HepG2 (cell line): Measurements from ENCODE around the gene CKS2.

Experiments
- CTCF ChIP-seq: sonication (generic); formaldehyde crosslinking; IDR thresholded peaks from 2 replicates; pipeline ENCODE4 v1.5.0; 2020; ENCODE audit warnings: mild to moderate bottlenecking, missing genetic modification reagents, moderate library complexity
- GLI4 ChIP-seq: sonication (generic); formaldehyde crosslinking; IDR thresholded peaks from 2 replicates; pipeline ENCODE4 v1.5.1; 2020; ENCODE audit warnings: missing genetic modification reagents, mild to moderate bottlenecking, moderate library complexity, borderline replicate concordance
- KDM4B ChIP-seq: sonication (generic); formaldehyde crosslinking; IDR thresholded peaks from 2 replicates; pipeline ENCODE4 v1.4.0; 2020; ENCODE audit warnings: missing genetic modification reagents
- SMC3 ChIP-seq: IDR thresholded peaks from 2 replicates; pipeline ENCODE4 v1.6.1; 2011; ENCODE audit warnings: low read length, improper control_type of control experiment
- TAF15 ChIP-seq: fragments of 200-400 bp; formaldehyde crosslinking; IDR thresholded peaks from one replicate; pipeline ENCODE4 v1.6.1; 2018; ENCODE audit warnings: mild to moderate bottlenecking, low read depth, low read length; ENCODE audit not compliant: poor library complexity, severe bottlenecking
- THAP7 ChIP-seq: sonication (generic); formaldehyde crosslinking; IDR thresholded peaks from 2 replicates; pipeline ENCODE4 v1.8.1; 2023; ENCODE audit warnings: mild to moderate bottlenecking, missing genetic modification reagents
- ZFP36 ChIP-seq: fragments of 150-350 bp; IDR thresholded peaks from 2 replicates; pipeline ENCODE4 v1.6.1; 2018; ENCODE audit warnings: borderline replicate concordance, low read length, low read depth; ENCODE audit not compliant: partially characterized antibody
- ZNF503 ChIP-seq: sonication (generic); formaldehyde crosslinking; IDR thresholded peaks from 2 replicates; pipeline ENCODE4 v1.4.0; 2020; ENCODE audit warnings: missing genetic modification reagents
- ZNF562 ChIP-seq: sonication (generic); formaldehyde crosslinking; IDR thresholded peaks from 2 replicates; pipeline ENCODE4 v1.8.0; 2022; ENCODE audit warnings: missing genetic modification reagents, borderline replicate concordance
- ZNF609 ChIP-seq: sonication (generic); formaldehyde crosslinking; IDR thresholded peaks from 2 replicates; pipeline ENCODE4 v1.4.0; 2020; ENCODE audit warnings: mild to moderate bottlenecking, missing genetic modification reagents, borderline replicate concordance
- ZNF670 ChIP-seq: sonication (generic); formaldehyde crosslinking; IDR thresholded peaks from 2 replicates; pipeline ENCODE4 v1.8.0; 2022; ENCODE audit warnings: mild to moderate bottlenecking, missing genetic modification reagents, borderline replicate concordance
- ZNF83 ChIP-seq: sonication (generic); formaldehyde crosslinking; IDR thresholded peaks from 2 replicates; pipeline ENCODE4 v1.4.0; 2020; ENCODE audit warnings: missing genetic modification reagents, mild to moderate bottlenecking, borderline replicate concordance

GRCh38 chr9:89319015-89319905, 8.3 kb downstream of the CKS2 start:
- TF ChIP-seq ZFP36, result no peak
- no peak for TF ChIP-seq KDM4B (CRISPR knock-in tag)
- no peak; the same call in 1 of the 2 replicates for TF ChIP-seq SMC3
- TF ChIP-seq TAF15, result no peak
- no peak for TF ChIP-seq ZNF503
- TF ChIP-seq GLI4 (CRISPR knock-in tag), result no peak
- no peak for TF ChIP-seq ZNF83 (CRISPR knock-in tag)
- no peak for TF ChIP-seq CTCF (CRISPR knock-in tag)
- TF ChIP-seq ZNF562 (CRISPR knock-in tag), result no peak
- TF ChIP-seq ZNF609 (CRISPR knock-in tag), result no peak
- no peak for TF ChIP-seq ZNF670 (CRISPR knock-in tag)
- TF ChIP-seq THAP7, result no peak
